CD4-positive, alpha-beta memory T cell (primary cell): ENCODE data around the gene ABCC1. TPM values are rescaled to one million over a fixed set of nuclear protein-coding genes. Genes with fewer than 3 reads are reported as not detected.
A peak's percentile ranks its signal among the peaks of the same experiment; 100 is the strongest.
"Not testable (repeated sequence)": the region's sequence is repeated elsewhere in the genome, so short reads cannot be mapped to it uniquely, and the experiment has no call there.

Experiments
- CTCF ChIA-PET: fragments of 350-600 bp; sonication (Branson Sonifier 250); formaldehyde crosslinking; loops from one replicate; lab custom pipeline; 2021; ENCODE audit warnings: inconsistent platforms; ENCODE audit not compliant: partially characterized antibody; lab: Charles Lee
- POLR2A ChIA-PET: fragments of 350-600 bp; sonication (Branson Sonifier 250); formaldehyde crosslinking; loops from one replicate; lab custom pipeline; 2021; ENCODE audit not compliant: partially characterized antibody; lab: Charles Lee
- DNase-seq, 5 donors: peaks; one replicate each; pipeline versions ENCODE4 v3.0.0 to v3.0.0-alpha.2; 2020 to 2022; ENCODE audit warnings: mixed read lengths in 1 of 5
- H3K27ac ChIP-seq: one replicate; pipeline ENCODE4 v1.7.0; 2013; ENCODE audit warnings: low read depth, low read length
- H3K27me3 ChIP-seq: 2 replicates; pipeline ENCODE4 v1.7.0; 2013; ENCODE audit warnings: mild to moderate bottlenecking, low read length, moderate library complexity; ENCODE audit not compliant: insufficient read depth
- H3K36me3 ChIP-seq: 2 replicates; pipeline ENCODE4 v1.7.0; 2013; ENCODE audit warnings: mild to moderate bottlenecking, low read length, moderate library complexity; ENCODE audit not compliant: insufficient read depth
- H3K4me1 ChIP-seq: 2 replicates; pipeline ENCODE4 v1.7.0; 2013; ENCODE audit warnings: mild to moderate bottlenecking, low read length, moderate library complexity; ENCODE audit not compliant: insufficient read depth
- H3K4me3 ChIP-seq, 2 donors: one replicate each; pipeline ENCODE4 v1.7.0; 2013; ENCODE audit warnings: low read length in 2 of 2, mild to moderate bottlenecking in 1 of 2
- H3K9me3 ChIP-seq, 2 donors: one replicate each; pipeline ENCODE4 v1.7.0; 2013; ENCODE audit warnings: low read length in 2 of 2, control low read depth in 1 of 2; ENCODE audit not compliant: control insufficient read depth in 1 of 2
- H3K27ac Mint-ChIP-seq, 7 donors: one replicate each; pipeline ENCODE4 v1.8.0; 2020 to 2021; ENCODE audit warnings: mixed read lengths in 7 of 7, mild to moderate bottlenecking in 6 of 7, inconsistent platforms in 3 of 7, moderate library complexity in 3 of 7
- H3K27me3 Mint-ChIP-seq, 2 donors: one replicate each; pipeline ENCODE4 v1.8.0; 2020 to 2021; ENCODE audit warnings: mixed read lengths in 2 of 2
- H3K36me3 Mint-ChIP-seq, 2 donors: one replicate each; pipeline ENCODE4 v1.8.0; 2020 to 2021; ENCODE audit warnings: mixed read lengths in 2 of 2, inconsistent platforms in 1 of 2, mild to moderate bottlenecking in 1 of 2
- H3K4me1 Mint-ChIP-seq, 4 donors: one replicate each; pipeline ENCODE4 v1.8.0; 2020 to 2021; ENCODE audit warnings: mixed read lengths in 4 of 4, mild to moderate bottlenecking in 1 of 4
- H3K4me3 Mint-ChIP-seq, 8 donors: one replicate each; pipeline ENCODE4 v1.8.0; 2020 to 2021; ENCODE audit warnings: mixed read lengths in 8 of 8, mild to moderate bottlenecking in 7 of 8, moderate library complexity in 6 of 8, inconsistent platforms in 3 of 8
- H3K9me3 Mint-ChIP-seq, 8 donors: one replicate each; pipeline ENCODE4 v1.8.0; 2020 to 2021; ENCODE audit warnings: mixed read lengths in 8 of 8, mild to moderate bottlenecking in 5 of 8, inconsistent platforms in 3 of 8, moderate library complexity in 1 of 8
- intact Hi-C: fragments of 100-400 bp; cut with micrococcal nuclease; formaldehyde crosslinking; loops from one replicate; pipeline ENCODE4 v1.15.1; 2023
- polyA plus RNA-seq, 2 donors: library from polyadenylated mRNA; unstranded; fragments of 300-500 nt; fragmentation: Illumina TruSeq; gene quantifications; one replicate each; pipeline ENCODE4 v1.2.3, GENCODE V29; 2021
- total RNA-seq, 2 experiments: library from RNA; stranded (reverse); gene quantifications; one replicate each; pipeline ENCODE4 v1.2.3, GENCODE V29; 2021

The ABCC1 gene
- total and polyA plus RNA-seq, 4 experiments from 2014 or later: 1.9 to 69.9 (median 34.2) TPM

- H3K4me3 Mint-ChIP-seq, intact Hi-C loops: not testable (repeated sequence)
These were observed 155.4 kb downstream of the ABCC1 start for GRCh38 chr16:16104804-16105141.

GRCh38 chr16:16105646-16106045 is 156.2 kb downstream of the ABCC1 start:
- Histone ChIP-seq H3K9me3 (no peaks in the 10 kb centered on the region), H3K4me3 (no peak overlapping the region), H3K27ac (no peak overlapping the region), H3K4me1 (no peaks in the 10 kb centered on the region), H3K27me3 (no peaks in the 10 kb centered on the region), H3K36me3 (peaks cover 30% of the 10 kb centered on the region)
- H3K27ac Mint-ChIP-seq: peak overlapping the region in 1 of 7 donors; percentile 14
- peaks cover 55 to 69% of the 10 kb centered on the region in 2 donors for H3K36me3 Mint-ChIP-seq
- ChIA-PET POLR2A (no interaction called here), CTCF (interaction anchor here (0.6 kb wide), 1 partner anchor 22 kb away, joined by 3 read pairs; no protein-coding TSS in a partner anchor)
- no peaks in the 10 kb centered on the region for H3K27me3 Mint-ChIP-seq
- no peaks in the 10 kb centered on the region for H3K9me3 Mint-ChIP-seq
- H3K4me3 Mint-ChIP-seq: no peak overlapping the region
- H3K4me1 Mint-ChIP-seq: no peaks in the 10 kb centered on the region
- intact Hi-C loops: no loop called here
- no peak for DNase-seq

More at GRCh38 chr16:16104804-16105141, 155.4 kb downstream of the ABCC1 start:
- H3K4me1 Mint-ChIP-seq, H3K4me1 ChIP-seq, H3K9me3 ChIP-seq, DNase-seq, H3K27me3 ChIP-seq, H3K27ac Mint-ChIP-seq, POLR2A ChIA-PET, H3K27ac ChIP-seq, H3K4me3 ChIP-seq, H3K27me3 Mint-ChIP-seq, H3K9me3 Mint-ChIP-seq: not testable (repeated sequence)
- CTCF ChIA-PET: interaction anchor here (0.6 kb wide), 1 partner anchor 556 kb away, joined by 3 read pairs; no protein-coding TSS in a partner anchor
- peaks cover 50 to 69% of the 10 kb centered on the region in 2 donors for H3K36me3 Mint-ChIP-seq
- peaks cover 27% of the 10 kb centered on the region for H3K36me3 ChIP-seq

GRCh38 chr16:16106466-16106865 is 157.1 kb downstream of the ABCC1 start:
- Mint-ChIP-seq H3K36me3 (peaks cover 60 to 72% of the 10 kb centered on the region in 2 donors), H3K27me3 (no peaks in the 10 kb centered on the region), H3K4me1 (no peaks in the 10 kb centered on the region), H3K9me3 (no peaks in the 10 kb centered on the region), H3K4me3 (no peak overlapping the region), H3K27ac (no peak overlapping the region)
- ChIA-PET CTCF (no interaction called here), POLR2A (no interaction called here)
- no peak for DNase-seq
- intact Hi-C loops: no loop called here
- Histone ChIP-seq H3K4me1 (no peaks in the 10 kb centered on the region), H3K4me3 (no peak overlapping the region), H3K36me3 (peaks cover 33% of the 10 kb centered on the region), H3K27me3 (no peaks in the 10 kb centered on the region), H3K27ac (no peak overlapping the region), H3K9me3 (no peaks in the 10 kb centered on the region)

DNA sequence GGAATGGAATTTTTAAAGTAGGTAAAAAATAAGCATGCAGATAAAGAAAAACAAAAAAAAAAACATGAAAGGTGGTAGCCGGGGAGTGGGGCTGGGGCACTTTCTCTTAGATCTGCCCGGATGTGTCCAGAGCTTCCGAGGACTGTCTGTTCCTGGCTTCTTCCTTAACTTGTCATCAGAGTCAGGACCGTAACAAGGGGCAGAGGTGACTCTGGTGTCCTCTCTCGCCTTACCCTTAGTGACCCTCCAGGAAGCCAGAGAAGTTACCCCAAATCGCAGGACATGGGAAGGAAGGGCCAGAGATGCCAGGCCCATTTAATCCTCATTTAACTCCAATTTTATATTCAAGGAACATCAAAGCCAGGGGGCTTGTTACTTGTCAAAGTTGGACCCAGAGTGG is 158.4 kb downstream of the ABCC1 start:
- peak overlapping the region in 1 of 7 donors; percentile 19 for H3K27ac Mint-ChIP-seq
- ChIA-PET POLR2A (no interaction called here), CTCF (no interaction called here)
- no peaks in the 10 kb centered on the region for H3K4me1 Mint-ChIP-seq
- Histone ChIP-seq H3K4me3 (no peak overlapping the region), H3K9me3 (no peaks in the 10 kb centered on the region), H3K27me3 (no peaks in the 10 kb centered on the region), H3K27ac (no peak overlapping the region), H3K36me3 (peaks cover 38% of the 10 kb centered on the region), H3K4me1 (no peaks in the 10 kb centered on the region)
- H3K4me3 Mint-ChIP-seq: no peak overlapping the region
- H3K9me3 Mint-ChIP-seq: no peaks in the 10 kb centered on the region
- peaks cover 64 to 72% of the 10 kb centered on the region in 2 donors for H3K36me3 Mint-ChIP-seq
- no peaks in the 10 kb centered on the region for H3K27me3 Mint-ChIP-seq
- intact Hi-C loops: no loop called here
- no peak for DNase-seq

GRCh38 chr16:16108759-16109158 is 159.3 kb downstream of the ABCC1 start:
- H3K9me3 Mint-ChIP-seq: no peaks in the 10 kb centered on the region
- ChIA-PET CTCF (interaction anchor here (0.6 kb wide), 1 partner anchor 141 kb away, joined by 3 read pairs; no protein-coding TSS in a partner anchor), POLR2A (no interaction called here)
- H3K27me3 Mint-ChIP-seq: no peaks in the 10 kb centered on the region
- H3K27ac Mint-ChIP-seq: no peak overlapping the region
- no peaks in the 10 kb centered on the region for H3K4me1 Mint-ChIP-seq
- Histone ChIP-seq H3K4me1 (no peaks in the 10 kb centered on the region), H3K36me3 (peaks cover 41% of the 10 kb centered on the region), H3K27ac (no peak overlapping the region), H3K27me3 (no peaks in the 10 kb centered on the region), H3K4me3 (no peak overlapping the region), H3K9me3 (no peaks in the 10 kb centered on the region)
- no peak overlapping the region for H3K4me3 Mint-ChIP-seq
- intact Hi-C loops: no loop called here
- no peak for DNase-seq
- H3K36me3 Mint-ChIP-seq: peaks cover 62 to 73% of the 10 kb centered on the region in 2 donors

DNA sequence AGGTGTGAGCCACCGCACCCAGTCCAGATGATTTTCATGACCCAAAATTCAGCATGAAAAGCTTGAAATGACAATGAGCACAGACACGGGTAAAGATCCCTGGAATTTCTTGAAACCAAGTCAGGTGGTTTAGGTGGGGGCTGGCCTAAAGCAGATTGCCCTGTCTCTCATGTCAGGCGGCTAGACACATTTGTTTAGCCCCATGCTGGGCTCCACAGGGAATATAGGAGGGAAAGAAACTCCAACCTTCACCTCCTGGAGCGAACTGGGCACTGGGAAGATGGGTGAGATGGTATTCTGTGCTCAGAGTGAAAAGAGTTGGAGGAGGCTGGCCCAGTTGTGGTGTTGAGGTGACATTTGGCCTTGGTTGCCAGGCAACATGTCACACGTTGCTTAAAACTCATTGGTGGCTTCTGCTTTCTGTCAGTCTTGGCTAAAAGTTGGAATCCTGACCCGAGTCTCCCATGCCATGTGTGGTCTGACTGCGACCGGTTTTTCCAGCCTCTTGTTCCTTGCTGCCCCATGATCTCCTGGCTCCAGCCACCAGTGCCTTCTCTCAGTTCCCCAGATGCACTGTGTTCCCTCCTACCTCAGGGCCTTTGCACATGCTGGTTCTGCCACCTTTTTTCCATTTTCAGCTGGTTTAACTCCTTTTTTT is 160.2 kb downstream of the ABCC1 start:
- ChIA-PET POLR2A (no interaction called here), CTCF (no interaction called here)
- no peaks in the 10 kb centered on the region for H3K4me1 ChIP-seq
- peak overlapping the region in 2 of 7 donors; percentile 29 to 30 for H3K27ac Mint-ChIP-seq
- peaks cover 0 to under 1% (median 0%) of the 10 kb centered on the region in 8 donors for H3K9me3 Mint-ChIP-seq
- no peak overlapping the region for H3K4me3 Mint-ChIP-seq
- intact Hi-C loops: no loop called here
- peaks cover 65 to 73% of the 10 kb centered on the region in 2 donors for H3K36me3 Mint-ChIP-seq
- no peaks in the 10 kb centered on the region for H3K9me3 ChIP-seq
- no peak overlapping the region for H3K27ac ChIP-seq
- no peak for DNase-seq
- H3K4me1 Mint-ChIP-seq: no peaks in the 10 kb centered on the region
- H3K27me3 ChIP-seq: no peaks in the 10 kb centered on the region
- no peaks in the 10 kb centered on the region for H3K27me3 Mint-ChIP-seq
- H3K36me3 ChIP-seq: peaks cover 41% of the 10 kb centered on the region
- no peak overlapping the region for H3K4me3 ChIP-seq

DNA sequence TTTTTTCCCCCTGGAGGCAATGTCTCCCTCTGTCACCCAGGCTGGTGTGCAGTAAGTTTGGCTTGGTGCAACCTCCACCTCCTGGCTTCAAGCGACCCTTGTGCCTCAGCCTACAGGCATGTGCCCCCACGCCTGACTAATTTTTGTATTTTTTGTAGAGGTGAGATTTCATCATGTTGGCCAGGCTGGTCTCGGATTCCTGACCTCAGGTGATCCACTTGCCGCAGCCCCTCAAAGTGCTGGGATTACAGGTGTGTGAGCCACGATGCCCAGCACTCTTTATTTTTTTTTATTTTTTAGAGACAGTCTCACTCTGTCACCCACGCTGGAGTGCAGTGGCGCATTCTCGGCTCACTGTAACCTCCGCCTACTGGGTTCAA is 160.7 kb downstream of the ABCC1 start:
- Mint-ChIP-seq H3K27ac (peak overlapping the region in 1 of 7 donors; percentile 30), H3K4me1 (no peaks in the 10 kb centered on the region), H3K36me3 (peaks cover 68 to 76% of the 10 kb centered on the region in 2 donors), H3K27me3 (no peaks in the 10 kb centered on the region), H3K4me3 (no peak overlapping the region), H3K9me3 (peaks cover 0 to 2% (median 0%) of the 10 kb centered on the region in 8 donors)
- Histone ChIP-seq H3K27me3 (no peaks in the 10 kb centered on the region), H3K36me3 (peaks cover 46% of the 10 kb centered on the region), H3K4me3 (no peak overlapping the region), H3K9me3 (no peaks in the 10 kb centered on the region), H3K27ac (no peak overlapping the region), H3K4me1 (no peaks in the 10 kb centered on the region)
- ChIA-PET POLR2A (no interaction called here), CTCF (no interaction called here)
- intact Hi-C loops: no loop called here
- no peak for DNase-seq
